Keratinocyte (primary cell): ENCODE results near the gene ADGRG4. TPM values are rescaled to one million over a fixed set of nuclear protein-coding genes. Genes with fewer than 3 reads are reported as not detected.

Experiments
- DNase-seq: peaks from one replicate; pipeline ENCODE4 v3.0.0-alpha.2; 2011; ENCODE audit warnings: low read depth, missing footprints, low spot score
- FAIRE-seq: peaks from 2 replicates; lab custom pipeline; 2011; peaks lifted over from hg19 to GRCh38; lab: Jason Lieb, UNC
- H2AFZ ChIP-seq: 2 replicates; pipeline ENCODE4 v1.6.0; 2012; ENCODE audit warnings: low read length, control low read depth, inconsistent platforms; ENCODE audit not compliant: control insufficient read depth
- H3K27ac ChIP-seq: 2 replicates; pipeline ENCODE4 v1.5.1; 2011; ENCODE audit warnings: low read length; ENCODE audit not compliant: control insufficient read depth, insufficient read depth
- H3K27me3 ChIP-seq: 3 replicates; pipeline ENCODE4 v1.6.0; 2011; ENCODE audit warnings: low read length; ENCODE audit not compliant: control insufficient read depth, insufficient read depth; ENCODE audit errors: extremely low read depth
- H3K36me3 ChIP-seq, 2 experiments: 2 replicates in 1 of 2; 3 replicates in 1 of 2; pipeline ENCODE4 v1.5.1; 2011; ENCODE audit warnings: low read length in 2 of 2, mild to moderate bottlenecking in 1 of 2; ENCODE audit not compliant: control insufficient read depth in 2 of 2, insufficient read depth in 2 of 2; ENCODE audit errors: extremely low read depth in 1 of 2
- H3K4me1 ChIP-seq: 3 replicates; pipeline ENCODE4 v1.5.1; 2011; ENCODE audit warnings: low read length; ENCODE audit not compliant: control insufficient read depth, insufficient read depth; ENCODE audit errors: extremely low read depth
- H3K4me2 ChIP-seq: 3 replicates; pipeline ENCODE4 v1.6.0; 2011; ENCODE audit warnings: low read depth, low read length; ENCODE audit not compliant: control insufficient read depth, insufficient read depth; ENCODE audit errors: extremely low read depth
- H3K4me3 ChIP-seq, 3 experiments: fragments of 200-600 bp in 1 of 3; sonication (generic) in 1 of 3; 2 replicates in 2 of 3; 3 replicates in 1 of 3; pipeline ENCODE4 v1.5.1; 2011 to 2016; ENCODE audit warnings: low read length in 3 of 3, mild to moderate bottlenecking in 3 of 3, control low read depth in 2 of 3, inconsistent platforms in 1 of 3, low read depth in 1 of 3, mixed read lengths in 1 of 3, mixed run types in 1 of 3, moderate library complexity in 1 of 3; ENCODE audit not compliant: control insufficient read depth in 2 of 3, insufficient read depth in 2 of 3; ENCODE audit errors: extremely low read depth in 1 of 3
- H3K79me2 ChIP-seq: 2 replicates; pipeline ENCODE4 v1.6.0; 2012; ENCODE audit warnings: low read length; ENCODE audit not compliant: control insufficient read depth, insufficient read depth
- H3K9ac ChIP-seq: 3 replicates; pipeline ENCODE4 v1.6.0; 2011; ENCODE audit warnings: low read length; ENCODE audit not compliant: control insufficient read depth, insufficient read depth; ENCODE audit errors: extremely low read depth
- H3K9me1 ChIP-seq: 3 replicates; pipeline ENCODE4 v1.6.0; 2011; ENCODE audit warnings: low read length; ENCODE audit not compliant: control insufficient read depth, insufficient read depth; ENCODE audit errors: extremely low read depth
- H3K9me3 ChIP-seq: 2 replicates; pipeline ENCODE4 v1.5.1; 2012; ENCODE audit warnings: low read depth, low read length; ENCODE audit not compliant: control insufficient read depth
- H4K20me1 ChIP-seq: 3 replicates; pipeline ENCODE4 v1.6.0; 2011; ENCODE audit warnings: low read length; ENCODE audit not compliant: control insufficient read depth, insufficient read depth; ENCODE audit errors: extremely low read depth
- EZH2 ChIP-seq: IDR thresholded peaks from one replicate; pipeline ENCODE4 v1.6.1; 2012; ENCODE audit warnings: inconsistent platforms, mild to moderate bottlenecking, low read length, moderate library complexity
- dilution Hi-C: fragments of 300-500 bp; cut with MboI; formaldehyde crosslinking; loops from one replicate; pipeline ENCODE4 v1.7.0; 2020; ENCODE audit warnings: low sequenced_read_pairs; ENCODE audit not compliant: extremely low pct_ligation_motif_present
- polyA plus RNA-seq, 5 experiments: library from polyadenylated mRNA; depleted of rRNA in 3 of 5; stranded (reverse) in 3 of 5; stranded (forward) in 1 of 5; unstranded in 1 of 5; fragments of >200 nt; gene quantifications; 1 replicate in 1 of 5; 2 replicates in 3 of 5; 3 replicates in 1 of 5; pipeline versions ENCODE4 v1.2.1 to v1.2.3, GENCODE V29; 2011 to 2012; ENCODE audit warnings: missing spikeins in 2 of 5, low read depth in 1 of 5, low replicate concordance in 1 of 5
- TF ChIP-seq, protein P1 (sequence below), 3 experiments: IDR thresholded peaks in 1 of 3; conservative IDR thresholded peaks in 1 of 3; optimal IDR thresholded peaks in 1 of 3; 2 replicates in 2 of 3; 3 replicates in 1 of 3; pipeline versions ENCODE3 to v1.5.1; 2011; ENCODE audit warnings: low read length in 3 of 3, mild to moderate bottlenecking in 3 of 3, moderate library complexity in 2 of 3, control low read depth in 1 of 3, inconsistent platforms in 1 of 3; ENCODE audit not compliant: insufficient read depth in 2 of 3; ENCODE audit errors: extremely low read depth in 1 of 3

Gene ADGRG4
- polyA plus RNA-seq, 1 donor (not counting 4 experiments of a cell fraction or from before 2014, with no cell fraction given): not detected

DNA sequence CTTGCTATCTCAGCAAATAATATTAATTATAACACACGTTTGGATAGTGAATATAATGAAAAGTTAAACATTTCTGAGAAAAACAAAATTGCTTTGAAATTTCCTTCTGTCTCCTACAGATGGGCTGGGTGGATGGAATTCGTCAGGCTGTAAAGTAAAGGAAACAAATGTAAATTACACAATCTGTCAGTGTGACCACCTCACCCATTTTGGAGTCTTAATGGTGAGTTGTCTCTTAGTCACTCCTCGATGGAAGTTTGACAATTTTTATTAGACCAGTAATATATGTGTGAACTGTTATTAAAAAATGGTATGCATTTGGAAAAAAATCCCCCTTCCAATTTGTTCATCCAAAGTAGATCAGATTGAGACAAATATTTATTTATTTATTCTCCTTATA, 94.5 kb downstream of the ADGRG4 start:
- no peak overlapping the region for H3K9ac ChIP-seq
- H4K20me1 ChIP-seq: no peaks in the 10 kb centered on the region
- no peak overlapping the region for H3K27ac ChIP-seq
- H3K36me3 ChIP-seq: no peaks in the 10 kb centered on the region
- H3K4me2 ChIP-seq: no peak overlapping the region
- peaks cover 5% of the 10 kb centered on the region for H3K4me1 ChIP-seq
- no peak overlapping the region for H2AFZ ChIP-seq
- FAIRE-seq: no peak
- no peaks in the 10 kb centered on the region for H3K9me3 ChIP-seq
- H3K79me2 ChIP-seq: no peaks in the 10 kb centered on the region
- TF ChIP-seq, protein P1, sequence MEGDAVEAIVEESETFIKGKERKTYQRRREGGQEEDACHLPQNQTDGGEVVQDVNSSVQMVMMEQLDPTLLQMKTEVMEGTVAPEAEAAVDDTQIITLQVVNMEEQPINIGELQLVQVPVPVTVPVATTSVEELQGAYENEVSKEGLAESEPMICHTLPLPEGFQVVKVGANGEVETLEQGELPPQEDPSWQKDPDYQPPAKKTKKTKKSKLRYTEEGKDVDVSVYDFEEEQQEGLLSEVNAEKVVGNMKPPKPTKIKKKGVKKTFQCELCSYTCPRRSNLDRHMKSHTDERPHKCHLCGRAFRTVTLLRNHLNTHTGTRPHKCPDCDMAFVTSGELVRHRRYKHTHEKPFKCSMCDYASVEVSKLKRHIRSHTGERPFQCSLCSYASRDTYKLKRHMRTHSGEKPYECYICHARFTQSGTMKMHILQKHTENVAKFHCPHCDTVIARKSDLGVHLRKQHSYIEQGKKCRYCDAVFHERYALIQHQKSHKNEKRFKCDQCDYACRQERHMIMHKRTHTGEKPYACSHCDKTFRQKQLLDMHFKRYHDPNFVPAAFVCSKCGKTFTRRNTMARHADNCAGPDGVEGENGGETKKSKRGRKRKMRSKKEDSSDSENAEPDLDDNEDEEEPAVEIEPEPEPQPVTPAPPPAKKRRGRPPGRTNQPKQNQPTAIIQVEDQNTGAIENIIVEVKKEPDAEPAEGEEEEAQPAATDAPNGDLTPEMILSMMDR (optimal IDR thresholded peaks at IDR 0.05 in 1 of 3, IDR thresholded peaks at IDR 0.05 in 1 of 3, conservative IDR thresholded peaks at IDR 0.05 in 1 of 3; ENCODE audit: extremely low read depth in 1 of 3, insufficient read depth in 2 of 3, low read length in 3 of 3): no peak
- TF ChIP-seq EZH2: no peak
- H3K9me1 ChIP-seq: no peaks in the 10 kb centered on the region
- no peak for DNase-seq
- no peak overlapping the region for H3K4me3 ChIP-seq
- H3K27me3 ChIP-seq: no peaks in the 10 kb centered on the region
- dilution Hi-C loops: no loop called here

GRCh38 chrX:136397001-136397400, 96.2 kb downstream of the ADGRG4 start:
- H3K36me3 ChIP-seq: no peaks in the 10 kb centered on the region
- H4K20me1 ChIP-seq: no peaks in the 10 kb centered on the region
- dilution Hi-C loops: no loop called here
- no peak overlapping the region for H3K27ac ChIP-seq
- H3K9ac ChIP-seq: no peak overlapping the region
- TF ChIP-seq, protein P1 (optimal IDR thresholded peaks at IDR 0.05 in 1 of 3, IDR thresholded peaks at IDR 0.05 in 1 of 3, conservative IDR thresholded peaks at IDR 0.05 in 1 of 3; ENCODE audit: extremely low read depth in 1 of 3, insufficient read depth in 2 of 3, low read length in 3 of 3): no peak
- TF ChIP-seq EZH2: no peak
- no peak overlapping the region for H3K4me2 ChIP-seq
- H3K27me3 ChIP-seq: no peaks in the 10 kb centered on the region
- peaks cover 5% of the 10 kb centered on the region for H3K4me1 ChIP-seq
- no peaks in the 10 kb centered on the region for H3K9me3 ChIP-seq
- no peaks in the 10 kb centered on the region for H3K9me1 ChIP-seq
- H2AFZ ChIP-seq: no peak overlapping the region
- H3K4me3 ChIP-seq: no peak overlapping the region
- DNase-seq (no peak), FAIRE-seq (no peak)
- no peaks in the 10 kb centered on the region for H3K79me2 ChIP-seq
